GM12801 (cell line): ENCODE data around the gene RWDD1.

Experiments used
- TF ChIP-seq, protein P1 (sequence below): IDR thresholded peaks from one replicate; pipeline ENCODE4 v1.5.1; 2011; ENCODE audit warnings: control low read depth; ENCODE audit not compliant: insufficient read length; ENCODE audit errors: extremely low read depth

Gene RWDD1

DNA sequence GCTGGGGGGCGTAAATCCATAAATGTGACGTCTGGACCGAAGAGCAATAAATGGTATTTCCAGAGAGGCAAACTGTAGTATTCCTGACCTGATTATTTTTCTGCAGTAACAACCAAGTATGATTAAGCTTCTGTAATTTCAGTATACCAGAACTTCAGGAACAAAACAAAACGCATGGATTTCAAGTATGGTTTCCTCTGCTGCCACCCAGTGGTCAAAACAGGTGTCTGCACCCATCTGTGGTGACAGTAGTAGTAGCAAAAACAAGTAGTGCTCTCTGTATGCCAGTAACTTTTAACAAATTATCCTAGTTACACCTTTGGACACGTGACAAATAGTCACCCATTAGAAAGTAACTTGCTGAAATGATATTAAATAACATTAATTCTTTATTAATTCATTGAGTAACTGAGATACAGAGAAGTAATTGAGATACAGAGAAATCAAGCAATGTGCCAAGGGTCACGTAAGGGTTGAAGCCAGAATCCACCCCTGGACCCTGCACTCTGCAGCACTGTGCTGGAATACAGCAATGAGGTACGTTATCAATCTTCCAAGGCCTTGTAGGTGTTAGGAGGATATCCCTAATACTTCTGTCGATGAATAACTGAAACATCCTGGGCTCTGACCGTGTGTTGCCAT, 9.8 kb upstream of the RWDD1 start:
- TF ChIP-seq, protein P1, sequence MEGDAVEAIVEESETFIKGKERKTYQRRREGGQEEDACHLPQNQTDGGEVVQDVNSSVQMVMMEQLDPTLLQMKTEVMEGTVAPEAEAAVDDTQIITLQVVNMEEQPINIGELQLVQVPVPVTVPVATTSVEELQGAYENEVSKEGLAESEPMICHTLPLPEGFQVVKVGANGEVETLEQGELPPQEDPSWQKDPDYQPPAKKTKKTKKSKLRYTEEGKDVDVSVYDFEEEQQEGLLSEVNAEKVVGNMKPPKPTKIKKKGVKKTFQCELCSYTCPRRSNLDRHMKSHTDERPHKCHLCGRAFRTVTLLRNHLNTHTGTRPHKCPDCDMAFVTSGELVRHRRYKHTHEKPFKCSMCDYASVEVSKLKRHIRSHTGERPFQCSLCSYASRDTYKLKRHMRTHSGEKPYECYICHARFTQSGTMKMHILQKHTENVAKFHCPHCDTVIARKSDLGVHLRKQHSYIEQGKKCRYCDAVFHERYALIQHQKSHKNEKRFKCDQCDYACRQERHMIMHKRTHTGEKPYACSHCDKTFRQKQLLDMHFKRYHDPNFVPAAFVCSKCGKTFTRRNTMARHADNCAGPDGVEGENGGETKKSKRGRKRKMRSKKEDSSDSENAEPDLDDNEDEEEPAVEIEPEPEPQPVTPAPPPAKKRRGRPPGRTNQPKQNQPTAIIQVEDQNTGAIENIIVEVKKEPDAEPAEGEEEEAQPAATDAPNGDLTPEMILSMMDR, result peak; percentile 1

DNA sequence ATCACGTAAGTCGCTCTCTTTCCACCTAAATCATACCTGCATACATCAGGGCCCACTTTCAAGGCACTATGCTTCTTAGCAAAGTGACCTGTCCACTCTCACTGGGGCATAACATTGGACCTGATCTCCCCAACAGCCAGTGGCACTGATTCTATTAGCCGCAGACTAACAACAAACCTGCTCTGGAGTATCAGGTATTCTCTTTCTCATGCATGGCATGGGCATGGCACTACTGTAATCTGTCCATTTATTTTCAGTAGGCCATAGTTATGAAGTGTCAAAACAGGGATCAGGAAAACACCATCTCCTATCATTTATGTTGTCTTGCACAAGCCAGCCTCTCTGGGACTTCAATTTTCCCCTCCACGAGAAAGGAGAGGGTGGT, 9.3 kb upstream of the RWDD1 start:
- TF ChIP-seq, protein P1, result no peak

DNA sequence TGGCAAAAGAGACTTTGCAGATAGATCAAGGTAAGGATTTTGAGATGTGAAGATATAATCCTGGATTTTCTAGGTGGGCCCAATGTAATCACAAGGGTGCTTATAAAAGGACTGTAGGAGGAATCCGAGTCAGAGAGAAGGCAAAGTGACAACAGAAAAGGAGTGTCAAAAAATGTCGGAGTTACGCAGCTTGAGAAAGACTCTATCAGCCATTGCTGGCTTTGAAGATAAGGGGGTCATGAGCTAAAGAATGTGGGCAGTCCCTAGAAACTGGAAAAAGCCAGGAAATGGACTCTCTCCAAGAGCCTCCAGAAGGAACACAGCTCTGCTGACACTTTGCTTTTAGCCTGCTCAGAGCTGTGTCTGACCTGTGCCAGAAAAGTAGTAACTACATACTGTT, 8.7 kb upstream of the RWDD1 start:
- TF ChIP-seq, protein P1, result no peak

DNA sequence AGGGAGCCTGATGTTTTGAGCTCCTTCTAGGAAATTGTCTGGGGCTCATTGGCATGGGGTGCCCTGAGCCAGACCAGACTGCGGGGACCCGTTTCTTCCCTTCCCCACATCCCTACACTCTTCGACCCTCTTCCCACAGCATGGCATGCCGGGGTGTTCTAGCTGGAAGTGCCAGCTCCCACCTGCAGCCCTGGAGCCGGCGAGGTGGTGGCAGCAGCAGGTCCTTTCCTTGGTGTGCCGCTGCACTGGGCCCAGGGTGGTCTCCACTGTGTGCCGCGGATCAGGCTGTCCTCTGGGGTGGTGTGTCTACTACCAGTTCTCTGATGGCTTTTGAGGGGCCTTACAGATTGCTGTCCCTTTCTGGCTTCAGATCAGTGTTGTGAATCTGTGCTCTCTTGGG, 7.5 kb upstream of the RWDD1 start:
- TF ChIP-seq, protein P1, result no peak

DNA sequence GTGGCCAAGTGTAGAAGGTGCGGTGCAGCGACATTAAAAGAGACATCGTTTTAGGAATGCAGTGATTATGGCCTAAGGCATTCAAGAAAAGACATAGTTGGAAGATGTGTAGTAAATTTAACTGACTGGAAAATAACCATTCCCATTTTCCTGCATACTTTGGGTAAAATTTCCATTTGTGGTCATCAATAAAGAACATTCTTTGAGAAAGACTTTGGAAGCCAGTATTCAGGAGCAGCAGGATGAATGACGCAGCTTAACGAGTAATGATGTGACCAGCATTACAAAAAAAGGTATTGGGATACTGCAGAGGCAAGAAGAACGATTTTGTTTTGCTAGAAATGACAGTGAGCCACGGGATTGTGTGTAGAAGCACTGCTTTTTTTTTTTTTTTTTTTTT, 7.0 kb upstream of the RWDD1 start:
- TF ChIP-seq, protein P1, result no peak

DNA sequence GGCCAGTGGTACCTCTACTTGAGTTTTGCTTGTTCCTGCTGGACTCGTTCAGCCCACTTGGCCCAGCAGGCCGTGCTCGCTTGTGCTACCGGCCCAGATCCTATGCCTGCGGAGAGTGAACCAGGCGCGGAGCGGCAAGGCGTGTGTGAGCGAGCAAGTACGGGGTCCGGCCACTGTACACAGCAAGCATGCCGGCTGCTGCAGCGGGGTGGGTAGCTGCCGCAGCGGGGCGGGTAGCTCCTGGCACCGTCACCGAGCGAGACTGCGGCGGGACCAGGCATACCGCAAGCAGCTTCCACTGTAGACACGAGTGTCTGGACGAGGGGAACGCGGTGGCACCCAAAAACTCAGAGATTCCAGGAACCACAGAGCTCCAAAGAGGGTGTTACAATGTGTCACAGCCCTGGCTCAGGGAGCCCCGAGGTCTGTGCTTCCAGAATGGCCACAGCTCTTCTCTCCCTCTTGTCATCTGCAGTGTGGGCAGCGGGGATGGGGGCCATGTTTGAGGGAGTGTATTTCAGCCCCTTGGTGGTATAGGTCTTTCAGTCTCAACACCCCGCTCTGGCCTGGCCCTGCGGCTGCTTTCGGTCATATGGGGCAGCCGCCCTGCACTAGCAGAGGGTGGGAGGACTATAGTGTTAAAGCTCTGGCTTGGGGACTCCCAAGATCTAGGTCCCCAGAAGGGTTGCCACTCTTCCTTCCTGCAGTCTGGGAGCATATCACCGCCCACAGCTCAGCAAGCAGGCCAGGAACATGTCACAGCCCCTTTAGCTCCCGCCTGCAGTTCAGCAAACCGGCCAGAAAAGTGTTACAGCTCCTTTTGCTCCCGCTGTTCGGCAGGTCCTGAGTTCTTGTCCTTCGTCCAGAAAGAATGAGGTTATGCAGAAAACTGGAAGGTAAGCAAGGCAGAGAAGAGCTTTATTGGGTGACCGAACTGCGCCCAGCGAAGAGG, 6.1 kb upstream of the RWDD1 start:
- TF ChIP-seq, protein P1, result no peak

DNA sequence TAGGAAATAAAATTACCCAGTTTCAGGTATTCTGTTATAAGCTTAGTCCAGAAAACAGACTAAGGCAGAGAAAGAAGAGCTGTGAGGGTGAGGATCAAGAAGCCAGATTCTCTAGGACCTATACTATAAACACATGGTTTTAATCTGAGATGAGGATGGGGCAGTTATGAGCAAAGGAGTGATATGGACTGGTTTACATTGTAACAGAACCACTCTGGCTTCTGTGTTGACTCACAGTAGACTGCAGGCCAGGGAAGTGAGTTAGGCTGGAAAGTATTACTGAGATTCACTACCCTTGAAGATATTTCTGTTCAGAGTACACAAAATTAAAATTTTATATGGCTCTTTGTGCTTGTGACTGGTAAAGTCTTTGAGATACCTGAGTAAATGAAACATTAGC, 3.2 kb upstream of the RWDD1 start:
- TF ChIP-seq, protein P1, result no peak
